Activated CD8-positive, alpha-beta memory T cell treated with anti-CD3 and anti-CD28 coated beads, Interleukin-2, amount 10 ng/mL, durations not matched to agents 7 days and 5 days (primary cell): ENCODE data around the gene IL20. TPM values are rescaled to one million over a fixed set of nuclear protein-coding genes. Genes with fewer than 3 reads are reported as not detected.

Experiments
- ATAC-seq: fragments of 150-1000 bp; cut with Tn5 transposase; one replicate; pipeline ENCODE4 v1.10.0; 2021; ENCODE audit warnings: moderate library complexity
- CTCF ChIA-PET: fragments of 350-600 bp; sonication (Branson Sonifier 250); formaldehyde crosslinking; loops from one replicate; lab custom pipeline; 2021; ENCODE audit warnings: antibody characterized with exemption; lab: Charles Lee
- DNase-seq: peaks from one replicate; pipeline ENCODE4 v3.0.0-alpha.2; 2020
- H3K27ac Mint-ChIP-seq: one replicate; pipeline ENCODE4 v1.8.0; 2021; ENCODE audit warnings: mild to moderate bottlenecking, mixed read lengths
- H3K27me3 Mint-ChIP-seq: one replicate; pipeline ENCODE4 v1.8.0; 2021; ENCODE audit warnings: mixed read lengths
- H3K36me3 Mint-ChIP-seq: one replicate; pipeline ENCODE4 v1.8.0; 2021; ENCODE audit warnings: mild to moderate bottlenecking, mixed read lengths
- H3K4me1 Mint-ChIP-seq: one replicate; pipeline ENCODE4 v1.8.0; 2021; ENCODE audit warnings: mixed read lengths
- H3K4me3 Mint-ChIP-seq: one replicate; pipeline ENCODE4 v1.8.0; 2021; ENCODE audit warnings: mild to moderate bottlenecking, moderate library complexity, mixed read lengths
- H3K9me3 Mint-ChIP-seq: one replicate; pipeline ENCODE4 v1.8.0; 2022; ENCODE audit warnings: low read depth, mixed read lengths
- total RNA-seq, 2 experiments: library from RNA; stranded (reverse); gene quantifications; one replicate each; pipeline ENCODE4 v1.2.3, GENCODE V29; 2021

IL20 gene
- total RNA-seq, 2 experiments from 2014 or later: not detected

- Mint-ChIP-seq H3K36me3 (peaks cover 13% of the 10 kb centered on the region), H3K4me1 (peaks cover 16% of the 10 kb centered on the region), H3K27me3 (peaks cover 2% of the 10 kb centered on the region), H3K27ac (no peak overlapping the region), H3K9me3 (no peaks in the 10 kb centered on the region), H3K4me3 (no peak overlapping the region)
- ATAC-seq: no peak
- CTCF ChIA-PET: interaction anchor here (0.8 to 2.6 kb wide), 4 partner anchors 9 to 174 kb away, joined by 3 to 11 read pairs (median 6); no protein-coding TSS in a partner anchor
- no peak for DNase-seq
These were observed 34.7 kb downstream of the IL20 start for GRCh38 chr1:206900149-206900548.

DNA sequence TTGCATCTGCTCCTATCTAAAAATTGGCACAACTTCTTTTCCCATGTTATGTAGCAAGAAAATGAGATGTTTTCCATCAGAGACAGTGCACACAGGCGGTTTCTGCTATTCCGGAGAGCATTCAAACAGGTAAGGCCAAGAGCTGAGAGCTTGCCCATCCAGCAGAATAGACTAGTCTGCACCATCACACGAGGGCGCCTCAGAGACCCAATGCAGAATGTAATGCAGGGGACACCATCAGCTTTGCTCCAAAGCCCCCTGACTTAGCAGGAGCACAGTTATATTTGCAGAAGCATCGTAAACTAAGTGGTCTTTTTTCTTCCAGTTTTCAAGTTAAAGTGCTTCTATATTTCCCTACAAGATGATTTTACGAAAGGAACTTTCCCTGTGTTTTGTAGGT, 36.5 kb downstream of the IL20 start:
- Mint-ChIP-seq H3K4me1 (peaks cover 29% of the 10 kb centered on the region), H3K36me3 (peaks cover 18% of the 10 kb centered on the region), H3K27ac (no peak overlapping the region), H3K4me3 (no peak overlapping the region), H3K27me3 (peaks cover 2% of the 10 kb centered on the region), H3K9me3 (no peaks in the 10 kb centered on the region)
- ATAC-seq (no peak), DNase-seq (no peak)
- CTCF ChIA-PET: interaction anchor here (0.8 to 2.6 kb wide), 4 partner anchors 10 to 175 kb away, joined by 3 to 11 read pairs (median 5); no protein-coding TSS in a partner anchor

DNA sequence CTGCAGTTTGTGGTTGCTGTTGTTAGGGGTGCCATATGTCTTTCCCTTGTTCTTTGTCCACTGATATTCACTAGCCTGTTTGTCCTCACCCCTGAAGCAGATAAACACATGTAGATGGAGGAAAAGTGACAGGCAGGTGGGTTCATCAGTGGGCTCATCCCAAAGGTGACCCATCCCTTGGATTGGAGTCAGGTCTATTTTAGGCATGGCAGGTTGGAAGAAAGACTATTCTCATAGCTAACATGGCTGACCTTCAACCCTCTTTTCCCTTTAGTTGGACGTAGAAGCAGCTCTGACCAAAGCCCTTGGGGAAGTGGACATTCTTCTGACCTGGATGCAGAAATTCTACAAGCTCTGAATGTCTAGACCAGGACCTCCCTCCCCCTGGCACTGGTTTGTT, 37.3 kb downstream of the IL20 start:
- H3K27ac Mint-ChIP-seq: no peak overlapping the region
- DNase-seq: no peak
- peaks cover 22% of the 10 kb centered on the region for H3K4me1 Mint-ChIP-seq
- no peak overlapping the region for H3K4me3 Mint-ChIP-seq
- H3K9me3 Mint-ChIP-seq: no peaks in the 10 kb centered on the region
- CTCF ChIA-PET: interaction anchor here (1.3 kb wide), 1 partner anchor 93 kb away, joined by 3 read pairs; no protein-coding TSS in a partner anchor
- H3K36me3 Mint-ChIP-seq: peaks cover 18% of the 10 kb centered on the region
- ATAC-seq: no peak
- no peaks in the 10 kb centered on the region for H3K27me3 Mint-ChIP-seq

DNA sequence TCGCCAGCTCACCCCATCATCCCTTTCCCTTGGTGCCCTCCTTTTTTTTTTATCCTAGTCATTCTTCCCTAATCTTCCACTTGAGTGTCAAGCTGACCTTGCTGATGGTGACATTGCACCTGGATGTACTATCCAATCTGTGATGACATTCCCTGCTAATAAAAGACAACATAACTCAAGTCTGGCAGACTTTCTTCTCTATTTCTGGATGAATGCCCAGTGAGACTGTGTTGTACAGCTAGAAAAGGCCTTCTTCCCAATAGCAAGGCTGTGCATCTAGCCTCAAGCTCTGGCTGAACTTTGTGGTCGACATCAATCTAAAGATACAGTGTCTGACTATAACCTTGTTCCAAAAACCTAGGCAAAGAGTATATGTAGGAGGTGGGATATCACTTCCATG, 38.3 kb downstream of the IL20 start:
- DNase-seq: no peak
- Mint-ChIP-seq H3K9me3 (no peaks in the 10 kb centered on the region), H3K27me3 (peaks cover under 1% of the 10 kb centered on the region), H3K4me1 (peaks cover 26% of the 10 kb centered on the region), H3K4me3 (no peak overlapping the region), H3K36me3 (peaks cover 20% of the 10 kb centered on the region), H3K27ac (no peak overlapping the region)
- CTCF ChIA-PET: interaction anchor here (0.8 to 1.6 kb wide), 4 partner anchors 8 to 169 kb away, joined by 3 to 5 read pairs (median 4); no protein-coding TSS in a partner anchor
- ATAC-seq: no peak

DNA sequence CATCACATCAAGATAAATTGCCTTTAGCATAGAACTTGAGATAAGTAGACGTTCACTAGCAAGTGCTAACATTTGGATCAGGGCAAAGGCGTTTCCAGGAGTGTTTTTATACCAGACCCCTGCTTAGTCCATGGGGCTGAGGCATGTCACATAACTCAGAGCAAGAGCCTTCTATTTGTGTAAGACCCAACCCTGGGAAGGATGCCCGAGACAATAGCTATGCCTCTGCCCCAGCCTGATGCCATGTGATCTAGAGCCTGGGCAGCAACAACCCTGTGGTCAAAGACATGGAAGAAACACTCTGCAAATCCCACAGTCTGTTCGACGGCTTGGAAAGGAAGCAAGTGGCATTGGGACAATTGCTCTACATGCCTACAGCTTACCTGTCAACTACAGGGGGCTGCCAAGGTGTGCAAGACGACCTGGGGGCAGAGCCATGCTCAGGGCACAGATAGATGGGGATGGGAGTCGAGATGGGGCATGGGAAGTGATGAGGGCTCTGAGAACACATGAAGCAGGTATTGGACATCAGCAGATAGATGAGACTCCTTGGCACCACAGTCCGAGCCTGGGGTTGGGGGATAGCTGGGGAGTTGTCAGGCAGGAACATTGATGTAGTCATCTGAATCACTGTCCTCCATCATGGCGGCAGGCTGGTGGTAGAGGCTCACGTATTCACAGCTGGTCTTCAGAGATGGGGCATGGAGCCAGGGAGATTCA, 39.2 kb downstream of the IL20 start:
- Mint-ChIP-seq H3K9me3 (no peaks in the 10 kb centered on the region), H3K36me3 (peaks cover 22% of the 10 kb centered on the region), H3K27me3 (peaks cover 4% of the 10 kb centered on the region), H3K4me1 (peaks cover 30% of the 10 kb centered on the region), H3K4me3 (no peak overlapping the region), H3K27ac (no peak overlapping the region)
- no peak for DNase-seq
- CTCF ChIA-PET: interaction anchor here (1.2 to 2.6 kb wide), 7 partner anchors 8 to 178 kb away, joined by 3 to 8 read pairs (median 5); no protein-coding TSS in a partner anchor
- ATAC-seq: no peak

DNA sequence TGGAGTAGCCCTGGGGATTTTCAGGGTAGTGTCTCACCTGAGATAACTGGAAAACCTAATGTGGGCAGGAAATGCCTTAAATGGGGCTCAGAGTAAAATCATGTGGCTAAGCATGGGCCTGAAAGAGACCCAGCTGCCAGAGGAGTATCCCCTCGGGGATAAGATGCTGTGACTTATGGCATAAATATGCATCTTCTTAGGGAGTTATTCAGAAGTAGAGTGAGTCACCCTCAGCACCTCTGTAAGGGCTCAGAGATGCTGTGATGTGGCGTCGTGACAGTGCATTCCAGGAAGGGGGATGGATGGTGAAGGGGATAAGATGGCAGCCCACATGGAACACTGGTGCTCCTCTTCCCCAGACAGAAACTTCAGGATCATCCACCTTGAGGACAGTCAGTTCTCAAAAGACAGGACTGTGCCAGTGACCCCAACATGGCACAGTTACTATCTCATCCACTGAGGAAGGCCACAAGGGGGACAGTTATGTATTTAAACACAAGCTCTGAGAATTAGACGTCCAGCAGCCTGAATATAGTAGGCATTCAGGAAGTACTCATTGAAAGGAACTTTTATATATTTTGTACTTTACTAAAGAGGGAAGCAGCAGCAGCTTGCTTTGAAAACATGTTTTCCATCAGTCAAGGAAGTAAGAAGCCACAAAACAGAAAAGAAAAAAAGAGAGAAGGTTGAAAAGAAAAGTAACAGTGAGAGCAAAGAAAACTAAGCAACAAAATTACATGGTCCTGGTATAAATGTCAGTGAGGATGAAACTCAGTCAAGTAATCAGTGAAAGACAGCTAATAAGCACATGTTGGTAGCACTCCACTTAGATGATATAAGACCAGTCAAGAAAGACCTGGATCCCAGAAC, 40.1 kb downstream of the IL20 start:
- DNase-seq (no peak), ATAC-seq (no peak)
- H3K4me3 Mint-ChIP-seq: peak overlapping the region; percentile 1
- H3K36me3 Mint-ChIP-seq: peaks cover 22% of the 10 kb centered on the region
- peaks cover 4% of the 10 kb centered on the region for H3K27me3 Mint-ChIP-seq
- H3K4me1 Mint-ChIP-seq: peaks cover 30% of the 10 kb centered on the region
- H3K9me3 Mint-ChIP-seq: no peaks in the 10 kb centered on the region
- H3K27ac Mint-ChIP-seq: peak overlapping the region; percentile 7
- CTCF ChIA-PET: interaction anchor here (0.7 to 2.6 kb wide), 17 partner anchors 9 to 256 kb away, joined by 3 to 9 read pairs (median 5); partner anchors contain the start of gene IL20

- Mint-ChIP-seq H3K27me3 (peaks cover 4% of the 10 kb centered on the region), H3K9me3 (no peaks in the 10 kb centered on the region), H3K36me3 (peaks cover 25% of the 10 kb centered on the region), H3K27ac (no peak overlapping the region), H3K4me3 (no peak overlapping the region), H3K4me1 (peaks cover 34% of the 10 kb centered on the region)
- ATAC-seq: no peak
- no peak for DNase-seq
- CTCF ChIA-PET: interaction anchor here (1.1 to 4.0 kb wide), 13 partner anchors 12 to 193 kb away, joined by 3 to 32 read pairs (median 7); no protein-coding TSS in a partner anchor
These were observed 42.0 kb downstream of the IL20 start for GRCh38 chr1:206907304-206907991.

DNA sequence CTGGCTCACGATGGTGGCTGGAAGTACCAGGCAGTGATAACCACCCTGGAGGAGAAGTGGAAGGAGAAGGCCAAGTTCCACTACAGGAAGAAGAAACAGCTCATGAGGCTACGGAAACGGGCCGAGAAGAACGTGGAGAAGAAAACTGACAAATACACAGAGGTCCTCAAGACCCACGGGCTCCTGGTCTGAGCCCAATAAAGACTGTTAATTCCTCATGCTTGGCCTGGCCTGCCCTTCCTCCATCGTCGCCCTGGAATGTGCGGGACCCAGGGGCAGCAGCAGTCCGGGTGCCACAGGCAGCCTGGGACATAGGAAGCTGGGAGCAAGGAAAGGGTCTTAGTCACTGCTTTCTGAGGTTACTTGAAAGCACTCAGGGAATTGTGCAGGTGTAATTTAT, 42.6 kb downstream of the IL20 start:
- Mint-ChIP-seq H3K4me1 (peaks cover 38% of the 10 kb centered on the region), H3K4me3 (no peak overlapping the region), H3K36me3 (peaks cover 23% of the 10 kb centered on the region), H3K27me3 (peaks cover 4% of the 10 kb centered on the region), H3K9me3 (no peaks in the 10 kb centered on the region), H3K27ac (no peak overlapping the region)
- no peak for DNase-seq
- CTCF ChIA-PET: interaction anchor here (1.1 to 4.0 kb wide), 12 partner anchors 8 to 182 kb away, joined by 3 to 35 read pairs (median 8); partner anchors contain the start of gene IL20
- no peak for ATAC-seq

DNA sequence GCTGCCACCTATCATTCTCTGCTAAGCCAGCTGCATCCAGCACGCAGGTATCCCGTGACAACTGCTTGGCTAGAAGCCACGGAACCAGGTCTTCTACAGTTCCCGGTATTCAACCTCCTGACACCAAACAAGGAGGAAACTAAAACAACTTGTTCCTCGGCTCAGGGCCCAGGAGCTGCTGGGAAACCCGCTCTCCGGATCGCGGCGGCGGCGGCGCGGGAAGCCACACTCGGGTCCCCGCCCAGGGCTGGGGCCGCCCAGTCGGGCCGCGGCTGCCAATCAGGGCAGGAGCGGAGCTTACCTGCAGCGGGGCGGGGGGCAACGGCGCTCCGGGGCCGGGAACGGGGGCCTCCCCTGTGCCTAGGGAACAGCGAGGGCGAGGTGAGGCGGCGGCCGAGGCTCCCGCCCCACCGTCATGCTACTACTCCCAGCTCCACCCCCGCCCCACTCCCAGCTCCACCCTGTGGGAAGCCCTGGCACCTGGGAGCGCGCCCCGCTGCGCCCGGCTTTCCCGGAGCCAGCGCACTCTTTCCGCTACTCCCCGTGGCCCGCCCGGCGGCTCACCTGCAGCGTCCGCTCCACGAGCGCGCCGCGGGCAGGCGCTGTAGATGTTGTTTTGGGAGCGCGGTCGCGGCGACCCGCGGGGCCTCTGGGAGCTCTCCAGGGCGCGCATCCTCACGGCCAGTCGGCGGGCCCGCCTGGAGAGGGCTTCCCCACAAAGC, 43.9 kb downstream of the IL20 start:
- CTCF ChIA-PET: interaction anchor here (0.7 to 4.0 kb wide), 30 partner anchors 9 to 245 kb away, joined by 3 to 35 read pairs (median 4); partner anchors contain the start of genes FCMR, IL20 and IL24
- peaks cover 38% of the 10 kb centered on the region for H3K4me1 Mint-ChIP-seq
- H3K4me3 Mint-ChIP-seq: peak overlapping the region; percentile 39
- no peaks in the 10 kb centered on the region for H3K9me3 Mint-ChIP-seq
- no peak for DNase-seq
- peaks cover 19% of the 10 kb centered on the region for H3K36me3 Mint-ChIP-seq
- no peak overlapping the region for H3K27ac Mint-ChIP-seq
- ATAC-seq: peak; percentile 52
- H3K27me3 Mint-ChIP-seq: peaks cover 4% of the 10 kb centered on the region

- H3K4me1 Mint-ChIP-seq: peaks cover 34% of the 10 kb centered on the region
- peaks cover 4% of the 10 kb centered on the region for H3K27me3 Mint-ChIP-seq
- no peak overlapping the region for H3K27ac Mint-ChIP-seq
- DNase-seq: no peak
- no peak for ATAC-seq
- H3K4me3 Mint-ChIP-seq: peak overlapping the region; percentile 15
- CTCF ChIA-PET: interaction anchor here (0.9 to 4.0 kb wide), 25 partner anchors 8 to 246 kb away, joined by 3 to 35 read pairs (median 6); partner anchors contain the start of genes FCMR, IL20 and IL24
- H3K36me3 Mint-ChIP-seq: peaks cover 13% of the 10 kb centered on the region
- no peaks in the 10 kb centered on the region for H3K9me3 Mint-ChIP-seq
These were observed 44.5 kb downstream of the IL20 start for GRCh38 chr1:206909883-206910318.

GRCh38 chr1:206911064-206911663, 45.7 kb downstream of the IL20 start:
- H3K27me3 Mint-ChIP-seq: peaks cover 4% of the 10 kb centered on the region
- ATAC-seq (peak; percentile 42), DNase-seq (peak; percentile 54)
- CTCF ChIA-PET: interaction anchor here (0.7 to 5.1 kb wide), 34 partner anchors 9 to 280 kb away, joined by 3 to 145 read pairs (median 10); partner anchors contain the start of genes FCMR, IL20 and IL24
- H3K4me1 Mint-ChIP-seq: peaks cover 33% of the 10 kb centered on the region
- H3K36me3 Mint-ChIP-seq: peaks cover 11% of the 10 kb centered on the region
- no peaks in the 10 kb centered on the region for H3K9me3 Mint-ChIP-seq
- H3K27ac Mint-ChIP-seq: no peak overlapping the region
- H3K4me3 Mint-ChIP-seq: no peak overlapping the region
